ENCODE measurements around the gene SEPTIN6. TPM values are rescaled to one million over a fixed set of nuclear protein-coding genes. Genes with fewer than 3 reads are reported as not detected.

SEPTIN6 gene
- total RNA-seq, 2 experiments from 2014 or later, result 132 to 134 TPM

- CTCF ChIA-PET, result no interaction called here
Observed at GRCh38 chrX:119721487-119721886, 28.5 kb upstream of the SEPTIN6 start.

GRCh38 chrX:119709630-119710029, 16.7 kb upstream of the SEPTIN6 start:
- H3K4me3 Mint-ChIP-seq, result no peak overlapping the region
- no peaks in the 10 kb centered on the region for H3K36me3 ChIP-seq (ENCODE audit: insufficient read depth, low read length)
- no peaks in the 10 kb centered on the region for H3K27me3 Mint-ChIP-seq
- H3K27ac ChIP-seq (ENCODE audit: low read depth in 1 of 2, low read length in 2 of 2), result no peak overlapping the region
- no peaks in the 10 kb centered on the region for H3K4me1 Mint-ChIP-seq (ENCODE audit: low read depth)
- TF ChIP-seq CTCF (IDR thresholded peaks at IDR 0.05), result no peak
- ATAC-seq (ENCODE audit: poor library complexity), result no peak
- CTCF ChIA-PET, result no interaction called here
- H3K9me3 Mint-ChIP-seq, result no peaks in the 10 kb centered on the region
- H3K27ac Mint-ChIP-seq, result no peak overlapping the region
- POLR2A ChIA-PET, result interaction anchor here (0.6 kb wide), 1 partner anchor 1023 kb away, joined by 3 read pairs; no protein-coding TSS in a partner anchor
- no peak for DNase-seq
- intact Hi-C loops (cut with DNase I, micrococcal nuclease), result no loop called here
- no peaks in the 10 kb centered on the region for H3K9me3 ChIP-seq (ENCODE audit: control insufficient read depth in 1 of 2, insufficient read depth in 1 of 2, low read length in 2 of 2)
- no peaks in the 10 kb centered on the region for H3K27me3 ChIP-seq (ENCODE audit: control insufficient read depth in 1 of 2, insufficient read depth in 2 of 2, low read length in 2 of 2)
- H3K4me3 ChIP-seq (ENCODE audit: low read length), result no peak overlapping the region
- no peaks in the 10 kb centered on the region for H3K36me3 Mint-ChIP-seq (ENCODE audit: low read depth)
- no peaks in the 10 kb centered on the region for H3K4me1 ChIP-seq (ENCODE audit: insufficient read depth, low read length)

More at GRCh38 chrX:119721487-119721886, 28.5 kb upstream of the SEPTIN6 start:
- Histone ChIP-seq H3K4me1 (ENCODE audit: insufficient read depth, low read length) (no peaks in the 10 kb centered on the region), H3K36me3 (ENCODE audit: insufficient read depth, low read length) (no peaks in the 10 kb centered on the region), H3K27me3 (ENCODE audit: control insufficient read depth in 1 of 2, insufficient read depth in 2 of 2, low read length in 2 of 2) (no peaks in the 10 kb centered on the region), H3K27ac (ENCODE audit: low read depth in 1 of 2, low read length in 2 of 2) (no peak overlapping the region), H3K9me3 (ENCODE audit: control insufficient read depth in 1 of 2, insufficient read depth in 1 of 2, low read length in 2 of 2) (no peaks in the 10 kb centered on the region), H3K4me3 (ENCODE audit: low read length) (no peak overlapping the region)
- ATAC-seq (ENCODE audit: poor library complexity) (no peak), DNase-seq (no peak)
- no peak overlapping the region for H3K27ac Mint-ChIP-seq
- H3K9me3 Mint-ChIP-seq, result no peaks in the 10 kb centered on the region
- no peak for TF ChIP-seq CTCF (IDR thresholded peaks at IDR 0.05)
- no peak overlapping the region for H3K4me3 Mint-ChIP-seq
- POLR2A ChIA-PET, result no interaction called here
- intact Hi-C loops (cut with DNase I, micrococcal nuclease), result no loop called here
- H3K36me3 Mint-ChIP-seq (ENCODE audit: low read depth), result no peaks in the 10 kb centered on the region
- H3K4me1 Mint-ChIP-seq (ENCODE audit: low read depth), result no peaks in the 10 kb centered on the region
- H3K27me3 Mint-ChIP-seq, result no peaks in the 10 kb centered on the region

GRCh38 chrX:119708936-119709335, 16.0 kb upstream of the SEPTIN6 start:
- H3K36me3 Mint-ChIP-seq (ENCODE audit: low read depth), result no peaks in the 10 kb centered on the region
- Histone ChIP-seq H3K27ac (ENCODE audit: low read depth in 1 of 2, low read length in 2 of 2) (no peak overlapping the region), H3K27me3 (ENCODE audit: control insufficient read depth in 1 of 2, insufficient read depth in 2 of 2, low read length in 2 of 2) (no peaks in the 10 kb centered on the region), H3K4me1 (ENCODE audit: insufficient read depth, low read length) (no peaks in the 10 kb centered on the region), H3K4me3 (ENCODE audit: low read length) (no peak overlapping the region), H3K36me3 (ENCODE audit: insufficient read depth, low read length) (no peaks in the 10 kb centered on the region), H3K9me3 (ENCODE audit: control insufficient read depth in 1 of 2, insufficient read depth in 1 of 2, low read length in 2 of 2) (no peaks in the 10 kb centered on the region)
- H3K4me3 Mint-ChIP-seq, result no peak overlapping the region
- ChIA-PET POLR2A (interaction anchor here (0.6 kb wide), 1 partner anchor 1022 kb away, joined by 3 read pairs; no protein-coding TSS in a partner anchor), CTCF (interaction anchor here (1.1 kb wide), 1 partner anchor 21 kb away, joined by 5 read pairs; no protein-coding TSS in a partner anchor)
- no peaks in the 10 kb centered on the region for H3K27me3 Mint-ChIP-seq
- no peak for TF ChIP-seq CTCF (IDR thresholded peaks at IDR 0.05)
- ATAC-seq (ENCODE audit: poor library complexity) (no peak), DNase-seq (no peak)
- no peaks in the 10 kb centered on the region for H3K4me1 Mint-ChIP-seq (ENCODE audit: low read depth)
- H3K27ac Mint-ChIP-seq, result no peak overlapping the region
- H3K9me3 Mint-ChIP-seq, result no peaks in the 10 kb centered on the region
- intact Hi-C loops (cut with DNase I, micrococcal nuclease), result no loop called here
